Immature natural killer cell (primary cell): ENCODE results near the gene CHST4. TPM values are rescaled to one million over a fixed set of nuclear protein-coding genes. Genes with fewer than 3 reads are reported as not detected.
"Not testable (repeated sequence)": the region's sequence is repeated elsewhere in the genome, so short reads cannot be mapped to it uniquely, and the experiment has no call there.

Source experiments
- DNase-seq, 3 donors: peaks; one replicate each; pipeline ENCODE4 v3.0.0; 2022; ENCODE audit warnings: mixed read lengths in 1 of 3
- H3K27ac Mint-ChIP-seq, 6 donors: one replicate each; pipeline ENCODE4 v1.8.0; 2020; ENCODE audit warnings: mixed read lengths in 6 of 6, mild to moderate bottlenecking in 5 of 6, inconsistent platforms in 4 of 6, moderate library complexity in 3 of 6
- H3K27me3 Mint-ChIP-seq, 3 donors: one replicate each; pipeline ENCODE4 v1.8.0; 2020 to 2021; ENCODE audit warnings: low read depth in 3 of 3, mild to moderate bottlenecking in 3 of 3, mixed read lengths in 3 of 3, moderate library complexity in 3 of 3, inconsistent platforms in 1 of 3
- H3K36me3 Mint-ChIP-seq, 3 donors: one replicate each; pipeline ENCODE4 v1.8.0; 2020; ENCODE audit warnings: mixed read lengths in 3 of 3, inconsistent platforms in 2 of 3, mild to moderate bottlenecking in 2 of 3
- H3K4me1 Mint-ChIP-seq, 2 donors: one replicate each; pipeline ENCODE4 v1.8.0; 2020; ENCODE audit warnings: inconsistent platforms in 2 of 2, mild to moderate bottlenecking in 2 of 2, mixed read lengths in 2 of 2, moderate library complexity in 1 of 2
- H3K4me3 Mint-ChIP-seq, 5 donors: one replicate each; pipeline ENCODE4 v1.8.0; 2020; ENCODE audit warnings: mild to moderate bottlenecking in 5 of 5, mixed read lengths in 5 of 5, inconsistent platforms in 3 of 5, moderate library complexity in 3 of 5
- H3K9me3 Mint-ChIP-seq, 6 donors: one replicate each; pipeline ENCODE4 v1.8.0; 2020; ENCODE audit warnings: mild to moderate bottlenecking in 6 of 6, mixed read lengths in 6 of 6, inconsistent platforms in 4 of 6, moderate library complexity in 3 of 6
- polyA plus RNA-seq, 3 donors: library from polyadenylated mRNA; unstranded; fragments of 300-500 nt; fragmentation: Illumina TruSeq; gene quantifications; one replicate each; pipeline ENCODE4 v1.2.3, GENCODE V29; 2021

The CHST4 gene
- polyA plus RNA-seq, 3 donors from 2014 or later = not detected

GRCh38 chr16:71567931-71568330 is 41.7 kb downstream of the CHST4 start:
- H3K27me3 Mint-ChIP-seq = peaks cover 21 to 25% (median 23%) of the 10 kb centered on the region in 3 donors
- no peak for DNase-seq
- H3K4me3 Mint-ChIP-seq = no peak overlapping the region
- no peaks in the 10 kb centered on the region for H3K36me3 Mint-ChIP-seq
- no peak overlapping the region for H3K27ac Mint-ChIP-seq
- H3K9me3 Mint-ChIP-seq = peaks cover 0 to under 1% (median 0%) of the 10 kb centered on the region in 6 donors
- H3K4me1 Mint-ChIP-seq = peaks cover 17 to 19% of the 10 kb centered on the region in 2 donors

- Mint-ChIP-seq H3K27ac (no peak overlapping the region), H3K4me1 (peaks cover 17 to 19% of the 10 kb centered on the region in 2 donors), H3K27me3 (peaks cover 21 to 26% (median 25%) of the 10 kb centered on the region in 3 donors), H3K9me3 (no peaks in the 10 kb centered on the region), H3K4me3 (no peak overlapping the region), H3K36me3 (no peaks in the 10 kb centered on the region)
- no peak for DNase-seq
Measured at GRCh38 chr16:71568551-71568950, 42.3 kb downstream of the CHST4 start.

DNA sequence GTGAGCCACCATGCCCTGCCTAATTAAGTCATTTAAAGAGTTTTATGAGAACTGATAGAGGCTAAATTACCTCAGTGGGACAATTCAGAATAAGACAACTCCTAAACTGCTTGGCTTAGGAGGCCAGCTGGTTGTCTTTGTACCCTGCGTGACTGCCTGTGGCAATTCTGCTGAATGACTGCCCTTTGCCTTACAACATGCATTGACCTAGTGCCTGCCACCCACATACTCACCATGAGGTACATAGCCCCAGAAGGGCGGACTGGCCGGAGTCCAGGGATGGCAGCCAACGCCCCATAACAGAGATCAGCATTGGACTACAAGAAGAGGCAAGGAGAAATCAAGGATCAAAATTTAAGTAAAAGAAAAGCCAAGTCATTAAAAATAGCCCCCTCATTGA is 43.4 kb downstream of the CHST4 start:
- Mint-ChIP-seq H3K27ac (no peak overlapping the region), H3K9me3 (no peaks in the 10 kb centered on the region), H3K27me3 (peaks cover 15 to 21% (median 20%) of the 10 kb centered on the region in 3 donors), H3K4me3 (no peak overlapping the region), H3K4me1 (peaks cover 12 to 13% of the 10 kb centered on the region in 2 donors), H3K36me3 (no peaks in the 10 kb centered on the region)
- DNase-seq = no peak

- Mint-ChIP-seq H3K27me3 (peaks cover 10 to 16% (median 14%) of the 10 kb centered on the region in 3 donors), H3K27ac (no peak overlapping the region), H3K36me3 (no peaks in the 10 kb centered on the region), H3K9me3 (no peaks in the 10 kb centered on the region), H3K4me1 (peaks cover 8 to 11% of the 10 kb centered on the region in 2 donors), H3K4me3 (no peak overlapping the region)
- no peak for DNase-seq
Measured at GRCh38 chr16:71570144-71570543, 43.9 kb downstream of the CHST4 start.

DNA sequence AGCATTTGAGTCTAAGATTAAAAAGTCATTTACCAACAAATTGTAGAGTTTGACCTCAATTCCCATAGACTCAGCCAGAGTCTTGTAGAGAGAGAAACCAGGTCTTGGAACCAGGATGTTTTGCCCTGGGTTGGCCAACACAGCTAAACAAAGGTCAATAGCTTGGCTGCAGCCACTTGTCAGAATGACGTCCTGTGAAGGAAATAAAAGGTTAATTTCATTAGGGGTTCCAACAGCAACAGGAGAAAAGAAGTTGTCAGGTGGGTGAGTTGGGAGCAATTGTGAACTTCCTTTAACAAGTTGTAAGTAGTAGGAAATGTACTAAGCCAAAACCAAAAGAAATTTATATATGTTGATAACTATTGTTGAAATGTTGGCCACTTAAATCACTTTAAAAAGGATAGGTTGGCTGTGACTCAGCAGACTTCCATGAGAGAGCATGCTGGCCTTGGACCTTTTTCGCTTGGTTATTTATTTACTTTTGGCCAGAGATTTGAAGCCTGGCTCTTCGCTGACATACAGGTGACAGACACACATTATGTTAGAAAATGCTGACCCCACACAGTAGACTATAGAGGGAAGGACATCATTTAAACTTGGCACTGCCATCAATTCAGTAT is 46.4 kb downstream of the CHST4 start:
- Mint-ChIP-seq H3K27me3 (peaks cover 7 to 17% (median 15%) of the 10 kb centered on the region in 3 donors), H3K27ac (no peak overlapping the region), H3K4me3 (no peak overlapping the region), H3K9me3 (no peaks in the 10 kb centered on the region), H3K4me1 (no peaks in the 10 kb centered on the region), H3K36me3 (no peaks in the 10 kb centered on the region)
- no peak for DNase-seq

DNA sequence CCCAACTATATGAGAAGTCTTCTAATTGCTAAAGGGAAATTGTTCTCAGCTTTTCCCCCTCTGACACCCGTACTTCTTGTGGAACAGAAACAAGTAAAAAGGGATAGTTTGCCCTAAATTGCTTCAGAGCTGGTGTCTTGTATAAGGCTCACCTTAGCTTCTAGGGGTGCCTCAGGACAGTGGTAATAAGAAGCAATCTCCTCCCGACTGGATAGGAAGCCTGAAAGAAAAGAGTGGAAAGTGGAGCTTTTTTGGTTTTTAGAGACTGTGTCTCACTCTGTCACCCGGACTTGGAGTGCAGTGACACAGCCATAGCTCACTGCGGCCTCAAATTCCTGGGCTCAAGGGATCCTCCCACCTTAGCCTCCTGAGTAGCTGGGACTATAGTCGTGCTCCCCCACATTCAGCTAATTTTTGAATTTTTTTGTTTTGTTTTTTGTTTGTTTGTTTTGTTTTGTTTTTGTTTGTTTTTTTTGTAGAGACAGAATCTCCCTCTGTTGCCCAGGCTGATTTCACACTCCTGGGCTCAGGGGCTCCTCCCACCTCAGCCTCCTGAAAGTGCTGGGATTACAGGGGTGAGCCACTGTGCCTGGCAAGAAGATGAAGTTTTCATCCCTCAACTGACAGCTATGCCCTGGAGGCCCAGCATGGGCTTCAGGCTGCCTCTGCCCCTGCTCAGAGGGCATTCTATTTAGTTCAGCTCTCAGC is 47.3 kb downstream of the CHST4 start:
- Mint-ChIP-seq H3K4me3 (no peak overlapping the region), H3K27me3 (peaks cover 6 to 17% (median 15%) of the 10 kb centered on the region in 3 donors)

DNA sequence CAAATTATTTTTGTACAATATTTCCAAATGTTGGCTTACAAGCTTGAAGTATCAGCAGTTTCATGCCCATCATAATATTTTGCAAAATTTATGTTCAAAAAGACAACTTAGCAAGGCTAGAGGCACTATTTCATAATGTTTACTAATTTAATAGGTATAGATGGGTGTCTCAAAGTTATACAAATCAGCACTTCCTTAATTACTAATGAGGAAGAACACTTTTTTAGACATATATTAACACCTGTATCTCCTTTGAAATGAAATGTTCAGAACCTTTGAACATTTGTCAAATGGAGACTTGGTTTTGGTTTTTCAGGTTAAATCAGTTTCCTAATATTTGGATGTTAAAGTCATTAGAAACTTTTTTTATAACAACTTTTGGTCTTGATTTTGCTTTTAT is 48.5 kb downstream of the CHST4 start:
- Mint-ChIP-seq H3K9me3 (no peaks in the 10 kb centered on the region), H3K4me1 (no peaks in the 10 kb centered on the region), H3K27me3 (peaks cover 0 to 15% (median 15%) of the 10 kb centered on the region in 3 donors), H3K36me3 (no peaks in the 10 kb centered on the region), H3K4me3 (no peak overlapping the region), H3K27ac (no peak overlapping the region)
- DNase-seq = no peak

More for the DNA sequence above, 47.3 kb downstream of the CHST4 start:
- H3K9me3 Mint-ChIP-seq = no peaks in the 10 kb centered on the region
- H3K27ac Mint-ChIP-seq = no peak overlapping the region
- H3K4me1 Mint-ChIP-seq = no peaks in the 10 kb centered on the region
- DNase-seq = no peak
- H3K36me3 Mint-ChIP-seq = no peaks in the 10 kb centered on the region

GRCh38 chr16:71576971-71577370 is 50.7 kb downstream of the CHST4 start, which contains the start of gene TAT:
Gene TAT, minus strand, starts transcription at chr16:71577092. Its CDS starts 677 bp downstream, at chr16:71576415.
- Mint-ChIP-seq H3K27ac (no peak within 1 kb of the TSS), H3K4me3 (no peak within 1 kb of the TSS), H3K36me3 (no peaks in the 10 kb centered on the region), H3K9me3 (no peaks in the 10 kb centered on the region), H3K27me3 (peaks cover 0 to 15% (median 12%) of the 10 kb centered on the region in 3 donors), H3K4me1 (no peaks in the 10 kb centered on the region)
- DNase-seq = no peak

- H3K9me3 Mint-ChIP-seq, H3K4me1 Mint-ChIP-seq, H3K4me3 Mint-ChIP-seq, H3K27ac Mint-ChIP-seq, H3K27me3 Mint-ChIP-seq, DNase-seq, H3K36me3 Mint-ChIP-seq: not testable (repeated sequence)
Measured at GRCh38 chr16:71582553-71582848, 56.3 kb downstream of the CHST4 start.

DNA sequence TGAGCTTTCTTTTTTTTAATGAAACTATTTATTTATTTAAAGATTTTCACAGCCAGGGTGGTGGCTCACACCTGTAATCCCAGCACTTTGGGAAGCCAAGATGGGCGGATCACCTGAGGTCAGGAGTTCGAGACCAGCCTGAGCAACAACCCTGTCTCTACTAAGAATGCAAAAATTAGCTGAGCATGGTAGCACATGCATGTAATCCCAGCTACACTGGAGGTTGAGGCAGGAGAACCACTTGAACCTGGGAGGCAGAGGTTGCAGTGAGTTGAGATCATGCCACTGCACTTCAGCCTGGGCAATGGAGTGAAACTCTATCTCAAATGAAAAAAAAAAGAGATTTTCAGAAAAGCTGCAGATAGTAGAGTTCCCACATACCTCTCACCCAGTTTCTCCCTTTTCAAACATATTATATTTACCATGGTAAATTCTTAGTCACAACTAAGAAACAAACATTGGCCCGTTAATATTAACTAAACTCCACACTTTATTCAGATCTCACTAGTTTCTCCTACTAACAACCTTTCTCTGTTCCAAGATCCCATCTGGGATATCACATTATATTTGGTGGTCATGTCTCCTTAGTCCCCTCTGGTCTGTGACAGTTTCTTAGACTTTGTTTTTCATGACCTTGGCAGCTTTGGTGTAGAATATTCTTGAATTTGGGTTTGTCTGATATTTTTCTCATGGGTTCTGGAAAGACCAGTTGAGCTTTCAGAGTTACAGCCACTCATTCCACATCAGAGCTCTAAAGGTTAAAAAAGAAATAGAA is 58.5 kb downstream of the CHST4 start:
- peaks cover 0 to 8% (median 4%) of the 10 kb centered on the region in 3 donors for H3K27me3 Mint-ChIP-seq
- H3K9me3 Mint-ChIP-seq = peaks cover 0 to 2% (median 0%) of the 10 kb centered on the region in 6 donors
- no peak for DNase-seq
- H3K36me3 Mint-ChIP-seq = no peaks in the 10 kb centered on the region
- H3K27ac Mint-ChIP-seq = no peak overlapping the region
- no peak overlapping the region for H3K4me3 Mint-ChIP-seq
- H3K4me1 Mint-ChIP-seq = no peaks in the 10 kb centered on the region

- H3K9me3 Mint-ChIP-seq = peaks cover 0 to 2% (median 0%) of the 10 kb centered on the region in 6 donors
- H3K36me3 Mint-ChIP-seq = no peaks in the 10 kb centered on the region
- no peak overlapping the region for H3K4me3 Mint-ChIP-seq
- H3K4me1 Mint-ChIP-seq = no peaks in the 10 kb centered on the region
- no peak overlapping the region for H3K27ac Mint-ChIP-seq
- peaks cover 0 to 8% (median 4%) of the 10 kb centered on the region in 3 donors for H3K27me3 Mint-ChIP-seq
- DNase-seq = no peak
Measured at GRCh38 chr16:71585318-71585703, 59.1 kb downstream of the CHST4 start.
